ENCODE data around the gene ZNF780B.

The ZNF780B gene

GRCh38 chr19:40009674-40010073 is 46.4 kb downstream of the ZNF780B start:
- no peak overlapping the region for H3K9ac ChIP-seq (ENCODE audit: low read length)
- TF ChIP-seq, protein P1, sequence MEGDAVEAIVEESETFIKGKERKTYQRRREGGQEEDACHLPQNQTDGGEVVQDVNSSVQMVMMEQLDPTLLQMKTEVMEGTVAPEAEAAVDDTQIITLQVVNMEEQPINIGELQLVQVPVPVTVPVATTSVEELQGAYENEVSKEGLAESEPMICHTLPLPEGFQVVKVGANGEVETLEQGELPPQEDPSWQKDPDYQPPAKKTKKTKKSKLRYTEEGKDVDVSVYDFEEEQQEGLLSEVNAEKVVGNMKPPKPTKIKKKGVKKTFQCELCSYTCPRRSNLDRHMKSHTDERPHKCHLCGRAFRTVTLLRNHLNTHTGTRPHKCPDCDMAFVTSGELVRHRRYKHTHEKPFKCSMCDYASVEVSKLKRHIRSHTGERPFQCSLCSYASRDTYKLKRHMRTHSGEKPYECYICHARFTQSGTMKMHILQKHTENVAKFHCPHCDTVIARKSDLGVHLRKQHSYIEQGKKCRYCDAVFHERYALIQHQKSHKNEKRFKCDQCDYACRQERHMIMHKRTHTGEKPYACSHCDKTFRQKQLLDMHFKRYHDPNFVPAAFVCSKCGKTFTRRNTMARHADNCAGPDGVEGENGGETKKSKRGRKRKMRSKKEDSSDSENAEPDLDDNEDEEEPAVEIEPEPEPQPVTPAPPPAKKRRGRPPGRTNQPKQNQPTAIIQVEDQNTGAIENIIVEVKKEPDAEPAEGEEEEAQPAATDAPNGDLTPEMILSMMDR (IDR thresholded peaks at IDR 0.05; ENCODE audit: low read length) = no peak
- TF ChIP-seq EZH2 (IDR thresholded peaks at IDR 0.05; ENCODE audit: borderline replicate concordance, low read length) = no peak
- H3K9me3 ChIP-seq (ENCODE audit: low read length) = peaks cover 23% of the 10 kb centered on the region
- H3K27me3 ChIP-seq (ENCODE audit: insufficient read depth, low read length) = no peaks in the 10 kb centered on the region
- H4K20me1 ChIP-seq (ENCODE audit: insufficient read depth, low read length) = no peaks in the 10 kb centered on the region
- no peak overlapping the region for H3K4me3 ChIP-seq (ENCODE audit: low read depth, low read length, poor library complexity, severe bottlenecking)
- no peak overlapping the region for H2AFZ ChIP-seq (ENCODE audit: low read length)
- H3K9me2 ChIP-seq (ENCODE audit: low read depth, low read length) = no peaks in the 10 kb centered on the region
- peaks cover 79% of the 10 kb centered on the region for H3K36me3 ChIP-seq (ENCODE audit: insufficient read depth, low read length)
- no peaks in the 10 kb centered on the region for H3F3A ChIP-seq (ENCODE audit: insufficient read depth, low read length)
- no peaks in the 10 kb centered on the region for H3K4me1 ChIP-seq (ENCODE audit: insufficient read depth, low read length, severe bottlenecking)
- no peak overlapping the region for H3K27ac ChIP-seq (ENCODE audit: low read depth, low read length, poor library complexity, severe bottlenecking)
- H3K4me2 ChIP-seq (ENCODE audit: low read length) = no peak overlapping the region
- H3K79me2 ChIP-seq (ENCODE audit: insufficient read depth, low read length) = no peaks in the 10 kb centered on the region

GRCh38 chr19:40006273-40006691 is 49.7 kb downstream of the ZNF780B start:
- H4K20me1 ChIP-seq (ENCODE audit: insufficient read depth, low read length) = no peaks in the 10 kb centered on the region
- peaks cover 55% of the 10 kb centered on the region for H3K36me3 ChIP-seq (ENCODE audit: insufficient read depth, low read length)
- H3K9me2 ChIP-seq (ENCODE audit: low read depth, low read length) = no peaks in the 10 kb centered on the region
- no peak overlapping the region for H2AFZ ChIP-seq (ENCODE audit: low read length)
- H3K9me3 ChIP-seq (ENCODE audit: low read length) = peaks cover 7% of the 10 kb centered on the region; the same call in 1 of the 2 replicates
- no peaks in the 10 kb centered on the region for H3K27me3 ChIP-seq (ENCODE audit: insufficient read depth, low read length)
- H3K4me2 ChIP-seq (ENCODE audit: low read length) = no peak overlapping the region
- no peak overlapping the region for H3K27ac ChIP-seq (ENCODE audit: low read depth, low read length, poor library complexity, severe bottlenecking)
- H3K79me2 ChIP-seq (ENCODE audit: insufficient read depth, low read length) = no peaks in the 10 kb centered on the region
- H3K9ac ChIP-seq (ENCODE audit: low read length) = no peak overlapping the region
- H3K4me3 ChIP-seq (ENCODE audit: low read depth, low read length, poor library complexity, severe bottlenecking) = no peak overlapping the region
- TF ChIP-seq, protein P1 (IDR thresholded peaks at IDR 0.05; ENCODE audit: low read length) = no peak
- no peak for TF ChIP-seq EZH2 (IDR thresholded peaks at IDR 0.05; ENCODE audit: borderline replicate concordance, low read length)
- H3F3A ChIP-seq (ENCODE audit: insufficient read depth, low read length) = no peaks in the 10 kb centered on the region
- no peaks in the 10 kb centered on the region for H3K4me1 ChIP-seq (ENCODE audit: insufficient read depth, low read length, severe bottlenecking)

DNA sequence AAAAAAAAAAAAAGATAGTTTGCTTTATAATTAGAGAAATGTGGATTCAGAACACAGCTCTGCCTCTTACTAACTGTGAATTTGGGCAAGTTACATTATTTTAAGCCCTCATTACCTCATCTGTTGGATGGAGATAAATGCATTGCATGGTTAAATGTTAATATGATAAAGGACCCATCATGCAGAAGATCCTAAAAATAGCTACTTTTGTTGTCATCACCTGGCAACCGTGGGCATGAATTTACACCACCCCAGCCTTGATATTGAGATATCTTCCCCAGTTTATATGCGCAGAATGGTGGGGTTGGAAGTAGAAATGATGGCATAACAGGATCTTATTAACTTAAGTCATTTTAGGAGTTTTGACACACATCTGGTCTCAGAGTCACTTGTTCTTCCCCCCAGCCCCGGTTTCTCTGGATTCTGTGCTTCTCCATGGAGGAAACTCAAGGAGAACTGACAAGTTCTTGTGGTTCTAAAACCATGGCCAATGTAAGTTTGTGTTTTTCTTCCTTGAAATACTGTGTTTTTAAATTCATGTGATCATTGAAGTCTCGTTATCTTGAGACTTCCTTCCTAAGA is 50.2 kb downstream of the ZNF780B start:
- Histone ChIP-seq H3K79me2 (ENCODE audit: insufficient read depth, low read length) (no peaks in the 10 kb centered on the region), H3K36me3 (ENCODE audit: insufficient read depth, low read length) (peaks cover 52% of the 10 kb centered on the region), H3F3A (ENCODE audit: insufficient read depth, low read length) (no peaks in the 10 kb centered on the region), H3K4me3 (ENCODE audit: low read depth, low read length, poor library complexity, severe bottlenecking) (no peak overlapping the region), H3K4me2 (ENCODE audit: low read length) (no peak overlapping the region), H2AFZ (ENCODE audit: low read length) (no peak overlapping the region), H3K27ac (ENCODE audit: low read depth, low read length, poor library complexity, severe bottlenecking) (no peak overlapping the region), H3K9ac (ENCODE audit: low read length) (no peak overlapping the region), H3K4me1 (ENCODE audit: insufficient read depth, low read length, severe bottlenecking) (no peaks in the 10 kb centered on the region), H4K20me1 (ENCODE audit: insufficient read depth, low read length) (no peaks in the 10 kb centered on the region), H3K27me3 (ENCODE audit: insufficient read depth, low read length) (no peaks in the 10 kb centered on the region), H3K9me3 (ENCODE audit: low read length) (peaks cover 7% of the 10 kb centered on the region; the same call in 1 of the 2 replicates), H3K9me2 (ENCODE audit: low read depth, low read length) (no peaks in the 10 kb centered on the region)
- no peak for TF ChIP-seq EZH2 (IDR thresholded peaks at IDR 0.05; ENCODE audit: borderline replicate concordance, low read length)
- TF ChIP-seq, protein P1 (IDR thresholded peaks at IDR 0.05; ENCODE audit: low read length) = no peak
